ENCODE results near the gene ARHGEF12. TPM values are rescaled to one million over a fixed set of nuclear protein-coding genes. Genes with fewer than 3 reads are reported as not detected.

The ARHGEF12 gene
- total and polyA plus RNA-seq, 2 donors: 33.7 to 167 TPM

DNA sequence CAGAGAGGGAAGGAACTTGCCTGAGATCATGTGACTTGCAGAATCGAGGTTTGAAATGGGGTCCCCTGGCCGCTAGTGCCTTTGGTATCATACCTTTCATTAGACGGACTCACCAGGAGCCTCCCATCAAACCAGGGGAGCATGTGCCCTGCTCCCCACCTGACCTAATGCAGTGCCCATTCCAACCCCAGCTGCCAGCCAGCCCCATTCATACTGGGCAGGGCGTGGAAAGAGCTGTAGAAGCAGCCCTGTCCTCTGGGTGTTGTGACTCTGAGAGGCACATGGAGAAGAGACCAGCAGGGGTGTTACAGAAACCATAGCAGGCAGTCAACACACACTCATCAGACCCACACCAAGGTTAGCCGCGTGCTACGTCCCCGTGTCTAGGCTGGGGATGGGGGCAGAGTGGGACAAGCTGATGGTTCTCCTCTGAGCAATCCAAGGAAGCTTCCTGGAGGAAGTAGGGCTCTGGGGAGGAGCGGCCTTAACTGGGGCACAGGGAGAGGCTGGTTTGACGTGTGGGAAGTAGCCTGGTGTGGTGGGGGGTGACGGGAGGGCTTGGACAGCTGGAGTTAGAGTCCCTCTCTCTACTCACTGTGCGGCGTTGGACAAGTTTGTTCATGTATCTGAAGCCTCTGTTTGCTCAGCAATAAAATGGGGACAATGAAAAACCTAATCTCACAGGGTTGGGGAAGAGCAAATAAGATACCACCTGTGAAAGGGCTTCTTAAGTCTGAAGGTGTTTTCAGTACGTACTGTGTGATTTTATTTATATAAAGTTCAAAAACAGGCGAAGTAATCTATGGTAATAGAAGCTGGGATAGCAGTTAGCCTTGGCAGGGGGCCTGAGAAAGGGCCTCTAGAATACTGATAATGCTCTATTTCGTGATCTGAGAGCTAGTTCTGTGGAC, 189.3 kb downstream of the ARHGEF12 start:
- no peaks in the 10 kb centered on the region for H3K36me3 ChIP-seq (ENCODE audit: insufficient read depth)
- H3K4me3 ChIP-seq (ENCODE audit: low read depth, low read length): no peak overlapping the region
- no peak for DNase-seq (ENCODE audit: extremely low spot score)
- 84% methylated on average over 16 of the region's 16 CpGs for WGBS
- no peaks in the 10 kb centered on the region for H3K4me1 ChIP-seq (ENCODE audit: insufficient read depth)
- H3K27ac ChIP-seq (ENCODE audit: low read depth): no peak overlapping the region

GRCh38 chr11:120526241-120526640, 190.0 kb downstream of the ARHGEF12 start:
- H3K27ac ChIP-seq (ENCODE audit: low read depth): no peak overlapping the region
- H3K4me3 ChIP-seq (ENCODE audit: low read depth, low read length): no peak overlapping the region
- H3K36me3 ChIP-seq (ENCODE audit: insufficient read depth): no peaks in the 10 kb centered on the region
- 92% methylated on average over 10 of the region's 10 CpGs for WGBS
- no peak for DNase-seq (ENCODE audit: extremely low spot score)
- no peaks in the 10 kb centered on the region for H3K4me1 ChIP-seq (ENCODE audit: insufficient read depth)

- H3K4me3 ChIP-seq (ENCODE audit: low read depth, low read length): no peak overlapping the region
- no peak for DNase-seq (ENCODE audit: extremely low spot score)
- H3K27ac ChIP-seq (ENCODE audit: low read depth): no peak overlapping the region
- no peaks in the 10 kb centered on the region for H3K36me3 ChIP-seq (ENCODE audit: insufficient read depth)
- 25% methylated on average over 16 of the region's 16 CpGs for whole genome bisulfite sequencing
- H3K4me1 ChIP-seq (ENCODE audit: insufficient read depth): no peaks in the 10 kb centered on the region
These were observed 191.0 kb downstream of the ARHGEF12 start for GRCh38 chr11:120527111-120527761.

- 91% methylated on average over 4 of the region's 4 CpGs for WGBS
- no peaks in the 10 kb centered on the region for H3K4me1 ChIP-seq (ENCODE audit: insufficient read depth)
- H3K36me3 ChIP-seq (ENCODE audit: insufficient read depth): no peaks in the 10 kb centered on the region
- H3K4me3 ChIP-seq (ENCODE audit: low read depth, low read length): no peak overlapping the region
- H3K27ac ChIP-seq (ENCODE audit: low read depth): no peak overlapping the region
- DNase-seq (ENCODE audit: extremely low spot score): no peak
These were observed 192.5 kb downstream of the ARHGEF12 start for GRCh38 chr11:120528749-120529148.

DNA sequence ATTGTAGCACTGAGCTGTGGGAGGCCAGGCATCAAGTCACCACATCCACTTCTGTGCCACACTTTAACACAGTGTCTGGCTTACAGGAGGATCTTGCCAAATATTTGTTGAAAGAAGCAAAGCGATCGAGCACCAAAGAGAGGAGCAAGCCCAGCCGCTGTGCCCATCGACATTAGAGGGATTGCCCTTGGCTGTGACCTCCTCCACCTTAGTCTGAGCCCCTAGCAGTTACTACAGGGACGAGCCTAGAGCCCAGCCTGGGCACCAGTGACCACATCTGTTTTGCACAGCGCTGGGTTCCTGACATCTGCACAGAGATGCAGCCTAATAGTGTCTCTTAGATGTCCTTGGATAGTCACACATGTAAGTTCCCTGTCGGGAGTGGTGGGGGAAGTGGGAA, 193.0 kb downstream of the ARHGEF12 start:
- no peaks in the 10 kb centered on the region for H3K36me3 ChIP-seq (ENCODE audit: insufficient read depth)
- H3K4me1 ChIP-seq (ENCODE audit: insufficient read depth): no peaks in the 10 kb centered on the region
- no peak overlapping the region for H3K4me3 ChIP-seq (ENCODE audit: low read depth, low read length)
- WGBS: 89% methylated on average over 7 of the region's 7 CpGs
- no peak for DNase-seq (ENCODE audit: extremely low spot score)
- H3K27ac ChIP-seq (ENCODE audit: low read depth): no peak overlapping the region

DNA sequence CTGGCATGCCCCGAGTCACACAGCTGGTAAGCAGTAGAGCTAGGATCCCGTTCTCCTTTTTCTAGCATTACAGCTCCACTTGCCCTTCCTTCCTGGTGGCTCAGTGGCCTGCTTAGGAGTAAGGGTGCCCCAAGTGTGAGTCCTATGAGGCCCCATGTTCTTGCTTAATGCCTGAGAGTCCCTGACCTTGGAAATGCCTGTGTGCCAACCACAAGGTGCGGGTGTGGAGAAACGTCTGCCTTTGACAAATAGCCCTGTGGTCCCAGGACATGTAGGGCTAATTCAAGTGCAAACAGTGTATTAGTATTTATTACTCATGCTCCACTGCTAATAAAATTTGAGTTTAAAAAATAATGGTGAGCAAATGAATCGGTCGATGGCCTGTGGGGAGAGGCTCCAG, 193.7 kb downstream of the ARHGEF12 start:
- Histone ChIP-seq H3K4me3 (ENCODE audit: low read depth, low read length) (no peak overlapping the region), H3K4me1 (ENCODE audit: insufficient read depth) (no peaks in the 10 kb centered on the region), H3K27ac (ENCODE audit: low read depth) (no peak overlapping the region), H3K36me3 (ENCODE audit: insufficient read depth) (no peaks in the 10 kb centered on the region)
- DNase-seq (ENCODE audit: extremely low spot score): no peak
- WGBS: 88% methylated on average over 6 of the region's 6 CpGs

DNA sequence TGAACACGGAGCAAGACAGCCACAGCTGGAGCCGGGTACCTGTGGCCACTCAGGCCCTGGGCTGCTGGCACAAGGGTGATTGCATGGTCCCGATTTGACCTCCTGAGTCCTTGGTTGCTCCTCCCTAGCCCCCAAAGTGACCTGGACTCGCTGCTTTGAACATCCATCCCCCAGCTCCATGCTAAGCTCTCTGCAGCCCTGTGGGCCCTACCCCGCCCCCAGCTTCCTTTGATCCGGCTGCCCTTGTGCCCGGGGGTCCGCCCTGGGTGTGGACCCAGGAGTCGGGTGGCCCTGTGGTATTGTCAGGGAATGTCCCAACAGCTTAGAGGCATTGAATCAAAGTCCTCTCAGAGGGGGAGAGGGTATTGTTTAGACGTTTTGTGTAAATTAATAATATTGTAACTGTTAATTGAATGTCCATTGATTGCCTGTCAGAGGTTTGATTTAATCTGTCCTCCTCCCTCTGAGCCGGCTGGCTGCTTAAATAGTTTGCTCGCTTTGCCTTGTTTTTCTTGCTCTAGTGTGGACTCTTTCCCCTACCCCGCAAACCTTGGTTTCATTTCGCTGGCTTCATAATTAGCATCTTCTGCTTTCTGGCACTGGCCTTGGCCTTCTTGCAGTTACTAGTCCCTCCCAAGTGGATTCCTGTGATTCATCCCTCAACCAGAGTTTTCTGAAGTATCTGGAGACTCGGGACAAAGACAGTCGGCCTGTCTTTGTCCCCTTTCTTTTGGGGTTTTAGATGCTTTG, 196.0 kb downstream of the ARHGEF12 start:
- Histone ChIP-seq H3K4me3 (ENCODE audit: low read depth, low read length) (no peak overlapping the region), H3K36me3 (ENCODE audit: insufficient read depth) (no peaks in the 10 kb centered on the region), H3K27ac (ENCODE audit: low read depth) (no peak overlapping the region), H3K4me1 (ENCODE audit: insufficient read depth) (no peaks in the 10 kb centered on the region)
- no peak for DNase-seq (ENCODE audit: extremely low spot score)
- 65% methylated on average over 16 of the region's 16 CpGs for WGBS

DNA sequence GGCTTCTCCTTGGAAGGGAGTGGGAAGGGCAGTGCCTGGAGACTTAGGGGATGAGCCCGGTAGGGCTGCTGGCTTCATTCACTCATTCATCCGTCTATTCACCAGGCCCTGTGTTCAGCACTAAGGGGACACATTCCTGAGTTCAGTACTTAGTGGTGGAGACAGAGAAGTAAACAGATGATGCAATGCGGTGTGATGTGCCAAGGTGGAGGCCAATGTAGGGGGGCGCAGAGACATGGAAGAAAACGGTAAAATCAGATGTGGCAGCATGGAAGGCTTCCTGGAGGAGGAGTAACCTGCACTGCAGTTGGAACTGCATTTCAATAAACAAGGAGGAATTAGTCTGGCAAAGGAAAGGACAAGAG, 196.6 kb downstream of the ARHGEF12 start:
- H3K36me3 ChIP-seq (ENCODE audit: insufficient read depth): no peaks in the 10 kb centered on the region
- no peak overlapping the region for H3K4me3 ChIP-seq (ENCODE audit: low read depth, low read length)
- H3K4me1 ChIP-seq (ENCODE audit: insufficient read depth): no peaks in the 10 kb centered on the region
- 42% methylated on average over 5 of the region's 5 CpGs for WGBS
- DNase-seq (ENCODE audit: extremely low spot score): no peak
- no peak overlapping the region for H3K27ac ChIP-seq (ENCODE audit: low read depth)

- no peak for DNase-seq (ENCODE audit: extremely low spot score)
- WGBS: 95% methylated on average over 13 of the region's 13 CpGs
- no peaks in the 10 kb centered on the region for H3K36me3 ChIP-seq (ENCODE audit: insufficient read depth)
These were observed 200.0 kb downstream of the ARHGEF12 start for GRCh38 chr11:120536091-120536796.

DNA sequence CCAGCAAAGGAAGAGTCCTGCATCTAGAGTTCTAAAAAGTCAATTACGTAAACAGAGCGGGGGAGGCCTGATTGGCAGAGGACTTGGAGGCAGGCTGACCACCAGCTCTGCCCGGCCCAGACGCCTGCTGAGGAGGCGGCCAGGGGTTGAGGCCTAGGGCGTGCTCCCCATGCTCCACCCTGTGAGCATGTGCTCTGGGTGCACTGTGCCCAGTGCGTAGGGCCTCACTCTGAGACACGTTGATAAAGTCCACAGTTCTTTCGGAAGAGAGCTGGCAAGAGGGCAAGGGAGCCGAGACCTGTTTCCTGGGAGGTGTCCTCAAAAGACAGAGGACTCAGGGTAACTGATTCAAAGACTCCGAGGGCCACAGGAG, 200.6 kb downstream of the ARHGEF12 start:
- H3K4me1 ChIP-seq (ENCODE audit: insufficient read depth): no peaks in the 10 kb centered on the region
- 93% methylated on average over 11 of the region's 11 CpGs for WGBS
- DNase-seq (ENCODE audit: extremely low spot score): no peak
- no peak overlapping the region for H3K4me3 ChIP-seq (ENCODE audit: low read depth, low read length)
- no peak overlapping the region for H3K27ac ChIP-seq (ENCODE audit: low read depth)
- H3K36me3 ChIP-seq (ENCODE audit: insufficient read depth): no peaks in the 10 kb centered on the region

More at GRCh38 chr11:120536091-120536796, 200.0 kb downstream of the ARHGEF12 start:
- no peaks in the 10 kb centered on the region for H3K4me1 ChIP-seq (ENCODE audit: insufficient read depth)
- no peak overlapping the region for H3K4me3 ChIP-seq (ENCODE audit: low read depth, low read length)
- no peak overlapping the region for H3K27ac ChIP-seq (ENCODE audit: low read depth)

DNA sequence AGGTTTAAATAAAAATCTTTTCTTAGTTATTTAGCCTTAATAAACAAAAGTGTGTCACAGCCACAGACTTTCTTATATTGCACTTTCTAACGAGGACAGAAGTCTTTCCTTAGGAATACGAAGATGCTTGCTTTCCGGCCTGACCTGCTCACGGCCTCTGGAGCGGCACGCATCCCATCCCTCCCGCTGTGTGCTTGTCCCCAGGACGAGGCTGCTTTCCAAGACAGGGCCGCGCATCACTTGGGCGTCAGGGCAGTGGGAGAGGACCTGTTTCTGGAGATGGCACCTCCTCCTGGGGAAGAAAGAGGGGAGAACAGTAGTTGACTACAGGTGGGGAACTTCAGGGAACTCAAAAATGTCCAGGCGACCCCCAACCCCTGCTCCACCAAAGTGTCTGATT, 201.8 kb downstream of the ARHGEF12 start:
- no peak for DNase-seq (ENCODE audit: extremely low spot score)
- no peak overlapping the region for H3K4me3 ChIP-seq (ENCODE audit: low read depth, low read length)
- no peaks in the 10 kb centered on the region for H3K4me1 ChIP-seq (ENCODE audit: insufficient read depth)
- WGBS: 94% methylated on average over 12 of the region's 12 CpGs
- H3K36me3 ChIP-seq (ENCODE audit: insufficient read depth): no peaks in the 10 kb centered on the region
- H3K27ac ChIP-seq (ENCODE audit: low read depth): no peak overlapping the region

- WGBS: 93% methylated on average over 2 of the region's 2 CpGs
- no peak overlapping the region for H3K4me3 ChIP-seq (ENCODE audit: low read depth, low read length)
- H3K4me1 ChIP-seq (ENCODE audit: insufficient read depth): no peaks in the 10 kb centered on the region
- H3K27ac ChIP-seq (ENCODE audit: low read depth): no peak overlapping the region
- DNase-seq (ENCODE audit: extremely low spot score): no peak
- no peaks in the 10 kb centered on the region for H3K36me3 ChIP-seq (ENCODE audit: insufficient read depth)
These were observed 202.5 kb downstream of the ARHGEF12 start for GRCh38 chr11:120538707-120539106.

All from urinary bladder (tissue), 4 donors.